Smooth muscle cell (in vitro differentiated cells): Measurements from ENCODE around the gene NUCB1. TPM values are rescaled to one million over a fixed set of nuclear protein-coding genes. Genes with fewer than 3 reads are reported as not detected.
"Not testable (repeated sequence)": the region's sequence is repeated elsewhere in the genome, so short reads cannot be mapped to it uniquely, and the experiment has no call there.

Experiments
- DNase-seq: peaks from one replicate; lab custom pipeline; 2025; ENCODE audit not compliant: unreplicated experiment; lab: John Stamatoyannopoulos, UW
- H2AFZ ChIP-seq: fragments of 200-600 bp; sonication (generic); 2 replicates; pipeline ENCODE4 v1.6.0; 2016; ENCODE audit warnings: antibody characterized with exemption, low read depth, mild to moderate bottlenecking
- H3F3A ChIP-seq: fragments of 200-600 bp; sonication (generic); 2 replicates; pipeline ENCODE4 v1.6.0; 2017; ENCODE audit warnings: antibody characterized with exemption, low read depth
- H3K27ac ChIP-seq: fragments of 200-600 bp; sonication (generic); 2 replicates; pipeline ENCODE4 v1.5.1; 2016; ENCODE audit warnings: low read depth, mild to moderate bottlenecking
- H3K27me3 ChIP-seq: fragments of 200-600 bp; sonication (generic); 2 replicates; pipeline ENCODE4 v1.6.1; 2016; ENCODE audit warnings: low read depth, mild to moderate bottlenecking
- H3K36me3 ChIP-seq: fragments of 200-600 bp; sonication (generic); 2 replicates; pipeline ENCODE4 v1.5.1; 2016; ENCODE audit warnings: low read depth
- H3K4me1 ChIP-seq: fragments of 200-600 bp; sonication (generic); 2 replicates; pipeline ENCODE4 v1.5.1; 2016; ENCODE audit warnings: low read depth
- H3K4me2 ChIP-seq: fragments of 200-600 bp; sonication (generic); 2 replicates; pipeline ENCODE4 v1.6.0; 2016; ENCODE audit warnings: mild to moderate bottlenecking
- H3K4me3 ChIP-seq: fragments of 200-600 bp; sonication (generic); 2 replicates; pipeline ENCODE4 v1.5.1; 2016; ENCODE audit warnings: mild to moderate bottlenecking
- H3K79me2 ChIP-seq: fragments of 200-600 bp; sonication (generic); 2 replicates; pipeline ENCODE4 v1.6.0; 2016; ENCODE audit warnings: low read depth, mild to moderate bottlenecking
- H3K9ac ChIP-seq: fragments of 200-600 bp; sonication (generic); 2 replicates; pipeline ENCODE4 v1.6.0; 2016; ENCODE audit warnings: low read depth
- H3K9me3 ChIP-seq: fragments of 200-600 bp; sonication (generic); replicated peaks from 2 replicates; pipeline ENCODE4 v1.5.1; 2016; ENCODE audit warnings: low read depth
- H4K20me1 ChIP-seq: fragments of 200-600 bp; sonication (generic); 2 replicates; pipeline ENCODE4 v1.6.0; 2016; ENCODE audit warnings: low read depth
- CTCF ChIP-seq: fragments of 200-600 bp; sonication (generic); IDR thresholded peaks from 2 replicates; pipeline ENCODE4 v1.5.1; 2017; ENCODE audit warnings: borderline replicate concordance, mild to moderate bottlenecking, antibody characterized with exemption; ENCODE audit not compliant: insufficient read depth, poor library complexity, severe bottlenecking
- WGBS: methylation state at CpG from one replicate; pipeline ENCODE4 v1.1.7; 2016; ENCODE audit warnings: low lambda C conversion rate; 5-methylcytosine and 5-hydroxymethylcytosine counted together
- polyA plus RNA-seq: library from polyadenylated mRNA; unstranded; fragments of >200 nt; fragmentation: Nextera tagmentation; extraction: Ambion mirVana; gene quantifications from 2 replicates; pipeline ENCODE4 v1.2.1, GENCODE V29; 2016
- total RNA-seq: library from RNA; depleted of rRNA; stranded (reverse); fragments of >200 nt; gene quantifications from 2 replicates; pipeline ENCODE4 v1.2.3, GENCODE V29; 2014

The NUCB1 gene
- total and polyA plus RNA-seq, 2 experiments from 2014 or later: 146 to 329 TPM

- no peak for TF ChIP-seq CTCF
- H3K36me3 ChIP-seq: no peaks in the 10 kb centered on the region
- peaks cover 30% of the 10 kb centered on the region for H3K79me2 ChIP-seq
- H3K27me3 ChIP-seq: no peaks in the 10 kb centered on the region
- DNase-seq: no peak
- peak overlapping the region; percentile 86 for H3K4me3 ChIP-seq
- H3K9ac ChIP-seq: peak overlapping the region; percentile 88
- H3F3A ChIP-seq: no peaks in the 10 kb centered on the region
- peaks cover 10% of the 10 kb centered on the region for H4K20me1 ChIP-seq
- H3K4me2 ChIP-seq: peak overlapping the region; percentile 93
- peaks cover 11% of the 10 kb centered on the region for H3K4me1 ChIP-seq
- peak overlapping the region; percentile 28 for H3K27ac ChIP-seq
- 43% methylated on average over 21 of the region's 24 CpGs for WGBS
- H2AFZ ChIP-seq: peak overlapping the region; percentile 67
- H3K9me3 ChIP-seq: no peaks in the 10 kb centered on the region
These were observed 630 bp downstream of the NUCB1 start for GRCh38 chr19:48900477-48901406.

- H3K36me3 ChIP-seq, H3K4me3 ChIP-seq, H2AFZ ChIP-seq, H3K4me2 ChIP-seq, H3K27me3 ChIP-seq, H3K9ac ChIP-seq, H3F3A ChIP-seq, H3K9me3 ChIP-seq, DNase-seq, H3K27ac ChIP-seq: not testable (repeated sequence)
- 97% methylated on average over 7 of the region's 7 CpGs for WGBS
- H4K20me1 ChIP-seq: peaks cover 10% of the 10 kb centered on the region
- H3K4me1 ChIP-seq: peaks cover 11% of the 10 kb centered on the region
- H3K79me2 ChIP-seq: peaks cover 30% of the 10 kb centered on the region
These were observed 2.2 kb downstream of the NUCB1 start for GRCh38 chr19:48902291-48902690.

- not testable (repeated sequence) for H3K27me3 ChIP-seq, H3F3A ChIP-seq, H3K9me3 ChIP-seq, H3K27ac ChIP-seq, H2AFZ ChIP-seq, H3K4me2 ChIP-seq, H3K4me3 ChIP-seq, H3K36me3 ChIP-seq, H3K9ac ChIP-seq, DNase-seq
- H3K79me2 ChIP-seq: peaks cover 30% of the 10 kb centered on the region
- H3K4me1 ChIP-seq: peaks cover 11% of the 10 kb centered on the region
- peaks cover 10% of the 10 kb centered on the region for H4K20me1 ChIP-seq
These were observed 3.7 kb downstream of the NUCB1 start for GRCh38 chr19:48903788-48904187.

- H2AFZ ChIP-seq: no peak overlapping the region
- no peaks in the 10 kb centered on the region for H3K9me3 ChIP-seq
- no peak for TF ChIP-seq CTCF
- no peak for DNase-seq
- H3K4me1 ChIP-seq: peaks cover 4% of the 10 kb centered on the region
- H3K36me3 ChIP-seq: peaks cover 2% of the 10 kb centered on the region
- H3K27ac ChIP-seq: no peak overlapping the region
- peaks cover 30% of the 10 kb centered on the region for H3K79me2 ChIP-seq
- 91% methylated on average over 14 of the region's 14 CpGs for WGBS
- H3K4me3 ChIP-seq: no peak overlapping the region
- H3K4me2 ChIP-seq: no peak overlapping the region
- no peaks in the 10 kb centered on the region for H3F3A ChIP-seq
- peaks cover 10% of the 10 kb centered on the region for H4K20me1 ChIP-seq
- H3K9ac ChIP-seq: no peak overlapping the region
- H3K27me3 ChIP-seq: no peaks in the 10 kb centered on the region
These were observed 5.6 kb downstream of the NUCB1 start for GRCh38 chr19:48905664-48906063.
